ENCODE data around the gene SFMBT1. TPM values are rescaled to one million over a fixed set of nuclear protein-coding genes. Genes with fewer than 3 reads are reported as not detected.
A peak's percentile ranks its signal among the peaks of the same experiment; 100 is the strongest.
"Not testable (repeated sequence)": the region's sequence is repeated elsewhere in the genome, so short reads cannot be mapped to it uniquely, and the experiment has no call there.

Gene SFMBT1
- total RNA-seq, 1 experiment from 2014 or later = 23.0 TPM

GRCh38 chr3:53073553-53074365 is 27.9 kb upstream of the SFMBT1 start:
- no peak for DNase-seq (ENCODE audit: low spot score)

- peak; percentile 76 for DNase-seq (ENCODE audit: low spot score)
Observed at GRCh38 chr3:53072653-53073552, 27.0 kb upstream of the SFMBT1 start.

- DNase-seq (ENCODE audit: low spot score) = no peak
Observed at GRCh38 chr3:53071882-53072431, 26.1 kb upstream of the SFMBT1 start.

- DNase-seq (ENCODE audit: low spot score) = no peak
Observed at GRCh38 chr3:53069422-53070068, 23.7 kb upstream of the SFMBT1 start.

- DNase-seq (ENCODE audit: low spot score) = no peak
Observed at GRCh38 chr3:53068176-53068575, 22.3 kb upstream of the SFMBT1 start.

- no peak for DNase-seq (ENCODE audit: low spot score)
Observed at GRCh38 chr3:53067567-53067966, 21.7 kb upstream of the SFMBT1 start.

GRCh38 chr3:53065841-53066480 is 20.1 kb upstream of the SFMBT1 start:
- DNase-seq (ENCODE audit: low spot score) = no peak

GRCh38 chr3:53062905-53063304 is 17.0 kb upstream of the SFMBT1 start:
- DNase-seq (ENCODE audit: low spot score) = no peak

GRCh38 chr3:53056442-53056841 is 10.6 kb upstream of the SFMBT1 start:
- peak; percentile 59 for DNase-seq (ENCODE audit: low spot score)

- DNase-seq (ENCODE audit: low spot score) = not testable (repeated sequence)
Observed at GRCh38 chr3:53054233-53054632, 8.4 kb upstream of the SFMBT1 start.

GRCh38 chr3:53051929-53052328 is 6.1 kb upstream of the SFMBT1 start:
- no peak for DNase-seq (ENCODE audit: low spot score)

GRCh38 chr3:53049987-53050386 is 4.1 kb upstream of the SFMBT1 start:
- DNase-seq (ENCODE audit: low spot score) = no peak

- DNase-seq (ENCODE audit: low spot score) = peak; percentile 64
Observed at GRCh38 chr3:53046171-53047170, 598 bp upstream of the SFMBT1 start.

- peak; percentile 49 for DNase-seq (ENCODE audit: low spot score)
Observed at GRCh38 chr3:53044711-53045517, 959 bp downstream of the SFMBT1 start.

- peak; percentile 45 for DNase-seq (ENCODE audit: low spot score)
Observed at GRCh38 chr3:53044371-53044710, 1.5 kb downstream of the SFMBT1 start.

GRCh38 chr3:53043738-53044137 is 2.1 kb downstream of the SFMBT1 start:
- DNase-seq (ENCODE audit: low spot score) = no peak

GRCh38 chr3:53042651-53043050 is 3.2 kb downstream of the SFMBT1 start:
- no peak for DNase-seq (ENCODE audit: low spot score)

- no peak for DNase-seq (ENCODE audit: low spot score)
Observed at GRCh38 chr3:53040351-53040820, 5.5 kb downstream of the SFMBT1 start.

GRCh38 chr3:53039376-53039752 is 6.5 kb downstream of the SFMBT1 start:
- no peak for DNase-seq (ENCODE audit: low spot score)
